ENCODE measurements around the gene TRAPPC6A.
"Not testable (repeated sequence)": the region's sequence is repeated elsewhere in the genome, so short reads cannot be mapped to it uniquely, and the experiment has no call there.

The TRAPPC6A gene

DNA sequence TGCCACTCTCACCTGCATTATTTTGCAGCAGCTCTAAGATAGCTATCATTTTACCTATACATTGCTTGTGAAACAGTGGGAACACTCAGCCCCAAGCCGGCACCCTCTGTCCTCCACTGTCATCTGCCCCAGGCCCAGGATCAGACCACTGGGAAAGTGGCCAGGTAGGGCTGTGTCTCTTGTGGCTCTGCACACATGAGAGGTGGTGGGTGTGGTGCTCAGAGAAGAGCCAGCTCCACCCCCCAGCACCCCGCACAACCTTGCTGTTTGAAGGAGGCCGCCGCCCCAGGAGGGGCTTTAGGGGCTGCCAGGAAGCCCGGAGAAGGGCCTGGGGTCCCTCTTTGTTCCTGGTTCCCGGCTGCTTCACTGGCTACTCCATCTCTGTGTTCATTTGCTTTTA is 58.5 kb downstream of the TRAPPC6A start:
- Histone ChIP-seq H2AFZ (ENCODE audit: low read depth, low read length) (no peak overlapping the region), H3K4me1 (ENCODE audit: insufficient read depth, low read length) (peaks cover 14% of the 10 kb centered on the region), H3K9me3 (ENCODE audit: low read length) (no peaks in the 10 kb centered on the region), H3K27me3 (ENCODE audit: insufficient read depth, low read length) (no peaks in the 10 kb centered on the region), H3K4me3 (ENCODE audit: low read length) (no peak overlapping the region), H3K36me3 (ENCODE audit: insufficient read depth, low read length) (no peaks in the 10 kb centered on the region)

DNA sequence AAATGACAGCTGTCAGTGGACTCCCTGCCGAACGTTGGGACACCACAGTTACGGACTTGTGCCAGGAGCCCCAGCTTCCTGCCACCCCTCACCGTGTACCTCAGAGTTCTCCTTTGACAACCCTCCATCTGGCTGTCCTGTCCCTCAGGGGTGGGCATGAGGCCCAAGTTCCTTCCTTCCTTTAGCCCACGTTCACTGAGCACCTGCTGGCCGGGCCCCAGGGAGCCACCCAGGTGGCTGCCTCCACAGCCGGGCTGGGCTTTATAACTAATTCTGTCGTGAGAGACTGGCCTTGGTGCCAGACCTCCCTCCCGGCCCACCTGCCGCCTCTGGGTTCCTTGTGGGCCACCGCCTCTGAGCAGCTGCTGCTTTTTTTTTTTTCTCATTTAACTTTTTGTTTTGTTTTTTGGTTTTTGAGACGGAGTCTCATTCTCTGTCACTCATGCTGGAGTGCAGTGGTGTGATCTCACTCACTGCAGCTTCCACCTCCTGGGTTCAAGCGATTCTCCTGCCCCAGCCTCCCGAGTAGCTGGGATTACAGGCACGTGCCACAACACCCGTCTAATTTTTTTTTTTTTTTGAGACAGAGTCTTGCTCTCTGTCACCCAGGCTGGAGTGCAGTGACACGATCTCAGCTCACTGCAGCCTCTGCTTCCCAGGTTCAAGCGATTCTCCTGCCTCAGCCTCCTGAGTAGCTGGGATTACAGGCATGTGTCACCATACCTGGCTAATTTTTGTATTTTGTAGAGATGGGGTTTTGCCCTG is 59.3 kb downstream of the TRAPPC6A start:
- H3K27me3 ChIP-seq (ENCODE audit: insufficient read depth, low read length); H3K36me3 ChIP-seq (ENCODE audit: insufficient read depth, low read length); H3K9me3 ChIP-seq (ENCODE audit: low read length); H2AFZ ChIP-seq (ENCODE audit: low read depth, low read length); H3K4me3 ChIP-seq (ENCODE audit: low read length): not testable (repeated sequence)
- peaks cover 14% of the 10 kb centered on the region for H3K4me1 ChIP-seq (ENCODE audit: insufficient read depth, low read length)

DNA sequence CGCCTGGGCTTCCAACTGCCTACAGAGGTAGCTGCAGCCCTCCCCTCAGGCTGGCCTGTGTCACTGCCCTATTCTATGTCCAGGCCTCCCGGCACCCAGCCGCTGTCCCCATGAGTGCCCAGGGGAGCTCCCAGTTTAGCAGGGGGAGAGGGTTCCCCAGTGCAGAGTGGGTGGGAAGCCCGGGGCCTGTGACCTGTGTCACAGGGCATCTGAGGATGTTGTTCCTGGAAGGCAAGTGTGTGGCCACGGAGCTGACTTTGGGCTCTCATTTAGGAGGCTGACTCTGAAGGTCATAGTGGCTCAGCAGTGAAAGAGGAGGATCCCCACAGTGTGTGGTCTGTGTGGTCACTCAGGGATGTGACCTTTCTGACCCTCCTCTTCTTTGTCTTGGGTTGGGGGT is 59.9 kb downstream of the TRAPPC6A start:
- no peak overlapping the region for H3K4me3 ChIP-seq (ENCODE audit: low read length)
- H3K9me3 ChIP-seq (ENCODE audit: low read length), result no peaks in the 10 kb centered on the region
- no peaks in the 10 kb centered on the region for H3K27me3 ChIP-seq (ENCODE audit: insufficient read depth, low read length)
- no peak overlapping the region for H2AFZ ChIP-seq (ENCODE audit: low read depth, low read length)
- H3K36me3 ChIP-seq (ENCODE audit: insufficient read depth, low read length), result no peaks in the 10 kb centered on the region
- H3K4me1 ChIP-seq (ENCODE audit: insufficient read depth, low read length), result peaks cover 14% of the 10 kb centered on the region

DNA sequence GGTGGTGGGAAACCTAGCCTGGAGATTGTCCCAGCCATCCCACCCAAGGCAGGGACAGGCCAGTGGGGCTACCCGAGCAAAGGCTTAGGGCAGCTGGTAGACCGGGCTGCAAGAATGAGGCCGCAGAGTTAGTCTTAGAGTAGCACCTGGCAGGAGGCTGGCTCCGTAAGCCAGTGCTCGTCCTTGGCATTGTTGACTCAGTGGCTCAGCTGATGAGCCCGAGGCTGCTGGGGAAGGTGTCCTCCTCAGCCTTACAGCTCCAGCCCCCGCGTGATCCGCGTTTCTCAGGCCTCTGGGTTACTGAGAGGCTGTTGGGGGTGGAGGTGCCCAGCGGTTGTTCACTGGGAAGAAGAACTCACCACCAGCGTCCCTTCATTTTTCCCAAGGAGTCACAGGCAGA is 60.4 kb downstream of the TRAPPC6A start:
- Histone ChIP-seq H3K27me3 (ENCODE audit: insufficient read depth, low read length) (no peaks in the 10 kb centered on the region), H3K9me3 (ENCODE audit: low read length) (no peaks in the 10 kb centered on the region), H3K36me3 (ENCODE audit: insufficient read depth, low read length) (no peaks in the 10 kb centered on the region), H3K4me1 (ENCODE audit: insufficient read depth, low read length) (peaks cover 14% of the 10 kb centered on the region), H2AFZ (ENCODE audit: low read depth, low read length) (no peak overlapping the region), H3K4me3 (ENCODE audit: low read length) (no peak overlapping the region)

DNA sequence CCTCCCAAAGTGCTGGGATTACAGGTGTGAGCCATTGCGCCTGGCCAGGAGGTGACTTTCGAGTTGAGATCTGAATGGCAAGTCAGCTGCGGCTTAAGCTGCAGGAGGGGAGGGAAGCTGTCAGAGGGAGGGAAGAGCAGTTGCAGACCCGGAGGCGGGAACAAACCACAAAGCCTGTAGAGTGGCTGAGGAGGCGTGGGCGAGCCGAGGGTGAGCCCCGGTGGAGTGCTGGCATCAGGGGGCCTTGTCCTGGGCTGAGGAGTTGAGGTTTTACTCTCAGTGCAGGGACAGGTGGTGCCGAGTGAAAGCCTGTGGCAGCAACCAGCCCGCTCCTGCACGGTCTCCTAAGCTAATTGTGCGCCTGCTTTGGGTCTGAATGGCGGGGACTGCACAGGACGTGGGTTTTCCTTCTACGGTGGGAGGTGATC is 60.9 kb downstream of the TRAPPC6A start:
- Histone ChIP-seq H3K36me3 (ENCODE audit: insufficient read depth, low read length) (no peaks in the 10 kb centered on the region), H3K4me1 (ENCODE audit: insufficient read depth, low read length) (peaks cover 14% of the 10 kb centered on the region), H3K27me3 (ENCODE audit: insufficient read depth, low read length) (no peaks in the 10 kb centered on the region), H3K4me3 (ENCODE audit: low read length) (no peak overlapping the region), H2AFZ (ENCODE audit: low read depth, low read length) (no peak overlapping the region), H3K9me3 (ENCODE audit: low read length) (no peaks in the 10 kb centered on the region)

DNA sequence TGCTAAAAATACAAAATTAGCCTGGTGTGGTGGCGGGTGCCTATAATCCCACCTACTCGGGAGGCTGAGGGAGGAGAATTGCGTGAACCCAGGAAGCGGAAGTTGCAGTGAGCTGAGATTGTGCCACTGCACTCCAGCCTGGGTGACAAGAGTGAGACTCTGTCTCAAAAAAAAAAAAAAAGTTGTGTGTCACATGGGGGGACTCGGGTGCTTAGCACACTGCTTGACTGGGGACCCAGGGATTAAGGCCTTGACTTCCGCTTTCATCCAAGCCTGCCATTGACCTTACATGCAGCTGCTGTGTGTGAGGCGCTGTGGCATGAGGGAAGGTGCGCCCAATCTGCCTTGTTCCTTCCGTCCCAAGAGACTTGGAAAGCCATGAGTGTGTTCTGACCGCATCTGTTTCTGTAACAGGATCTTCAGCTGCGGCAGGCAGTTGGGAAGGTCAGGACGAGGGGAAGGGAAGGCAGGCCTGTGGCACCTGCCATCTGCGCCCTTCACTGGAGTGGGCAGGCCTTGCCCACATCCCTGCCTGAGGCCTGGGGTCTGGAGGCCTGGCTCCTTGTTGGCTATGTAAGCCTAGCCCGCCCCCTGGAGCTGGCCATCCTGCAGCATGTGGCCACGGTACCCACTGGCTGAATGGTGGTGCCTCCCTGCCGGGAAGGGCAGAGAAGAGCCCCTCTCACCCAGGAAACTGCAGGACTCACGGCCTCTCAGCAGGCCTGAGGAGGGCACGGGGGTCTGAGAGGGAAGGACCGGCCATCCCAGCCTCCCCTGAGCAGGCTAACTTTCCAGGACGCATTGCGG is 62.0 kb downstream of the TRAPPC6A start:
- H3K9me3 ChIP-seq (ENCODE audit: low read length), result no peaks in the 10 kb centered on the region
- H2AFZ ChIP-seq (ENCODE audit: low read depth, low read length), result no peak overlapping the region
- no peaks in the 10 kb centered on the region for H3K27me3 ChIP-seq (ENCODE audit: insufficient read depth, low read length)
- no peaks in the 10 kb centered on the region for H3K36me3 ChIP-seq (ENCODE audit: insufficient read depth, low read length)
- H3K4me3 ChIP-seq (ENCODE audit: low read length), result no peak overlapping the region
- peaks cover 14% of the 10 kb centered on the region for H3K4me1 ChIP-seq (ENCODE audit: insufficient read depth, low read length)

DNA sequence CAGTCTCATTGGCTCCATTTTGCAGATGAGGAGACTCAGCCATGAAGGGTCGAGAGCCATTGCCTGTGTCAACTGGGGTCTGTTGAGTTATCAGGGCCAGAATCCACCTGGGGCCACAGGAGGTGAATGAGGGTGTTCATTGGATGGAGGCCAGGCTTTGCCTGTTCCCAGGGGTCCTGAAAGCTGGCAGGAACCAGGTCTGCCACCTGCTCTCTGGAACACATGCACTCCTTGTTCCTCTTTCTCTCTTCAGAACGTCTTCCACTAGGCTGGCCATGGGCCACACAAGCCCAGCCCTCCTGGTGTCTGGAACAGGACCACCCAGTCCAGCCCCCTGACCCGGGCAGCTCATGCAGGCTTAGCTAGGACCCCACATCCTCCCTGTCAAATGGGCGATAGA is 63.9 kb downstream of the TRAPPC6A start:
- H3K4me1 ChIP-seq (ENCODE audit: insufficient read depth, low read length), result peaks cover 14% of the 10 kb centered on the region
- H3K27me3 ChIP-seq (ENCODE audit: insufficient read depth, low read length), result no peaks in the 10 kb centered on the region
- H3K4me3 ChIP-seq (ENCODE audit: low read length), result no peak overlapping the region
- H3K9me3 ChIP-seq (ENCODE audit: low read length), result no peaks in the 10 kb centered on the region
- peaks cover 4% of the 10 kb centered on the region for H3K36me3 ChIP-seq (ENCODE audit: insufficient read depth, low read length)
- no peak overlapping the region for H2AFZ ChIP-seq (ENCODE audit: low read depth, low read length)

DNA sequence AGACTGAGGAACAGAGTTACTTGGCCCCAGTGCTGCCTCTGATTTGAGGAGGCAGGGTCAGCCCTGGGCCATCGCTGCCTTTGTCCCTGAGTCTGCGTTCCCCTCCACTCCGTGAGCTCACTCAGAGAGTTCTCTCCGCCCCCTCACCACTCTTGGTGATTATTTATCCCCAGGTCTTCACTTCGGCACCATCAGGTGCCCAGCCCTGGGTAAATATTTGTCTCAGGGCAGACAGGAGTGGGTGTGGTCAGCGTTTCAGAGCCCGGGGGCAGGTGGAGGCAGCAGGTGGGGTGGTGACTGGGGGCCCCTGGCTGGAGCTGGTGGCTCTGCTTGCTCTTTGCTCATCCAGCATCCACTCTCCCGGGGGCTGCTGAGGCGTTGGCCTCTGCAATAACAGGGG is 64.4 kb downstream of the TRAPPC6A start:
- peaks cover 4% of the 10 kb centered on the region for H3K36me3 ChIP-seq (ENCODE audit: insufficient read depth, low read length)
- no peak overlapping the region for H3K4me3 ChIP-seq (ENCODE audit: low read length)
- H3K4me1 ChIP-seq (ENCODE audit: insufficient read depth, low read length), result peaks cover 14% of the 10 kb centered on the region
- no peak overlapping the region for H2AFZ ChIP-seq (ENCODE audit: low read depth, low read length)
- no peaks in the 10 kb centered on the region for H3K9me3 ChIP-seq (ENCODE audit: low read length)
- no peaks in the 10 kb centered on the region for H3K27me3 ChIP-seq (ENCODE audit: insufficient read depth, low read length)

All from neuron (in vitro differentiated cells).